Stomach smooth muscle (tissue), 2 donors: ENCODE results near the gene IP6K3.

Experiments
- H3K27ac ChIP-seq: one replicate; pipeline ENCODE4 v1.7.0; 2013; ENCODE audit warnings: mild to moderate bottlenecking, low read length, inconsistent platforms
- H3K27me3 ChIP-seq, 2 donors: one replicate each; pipeline ENCODE4 v1.7.0; 2013; ENCODE audit warnings: low read length in 2 of 2; ENCODE audit not compliant: insufficient read depth in 2 of 2, control insufficient read depth in 1 of 2
- H3K36me3 ChIP-seq, 2 donors: one replicate each; pipeline ENCODE4 v1.7.0; 2013; ENCODE audit warnings: low read length in 2 of 2; ENCODE audit not compliant: control insufficient read depth in 2 of 2, insufficient read depth in 2 of 2
- H3K4me1 ChIP-seq: one replicate; pipeline ENCODE4 v1.7.0; 2013; ENCODE audit warnings: low read length; ENCODE audit not compliant: control insufficient read depth, insufficient read depth
- H3K4me3 ChIP-seq, 2 donors: one replicate each; pipeline ENCODE4 v1.7.0; 2013; ENCODE audit warnings: low read length in 2 of 2
- H3K9ac ChIP-seq, 2 donors: one replicate each; pipeline ENCODE4 v1.7.0; 2013; ENCODE audit warnings: low read length in 2 of 2, mild to moderate bottlenecking in 1 of 2
- H3K9me3 ChIP-seq, 2 donors: one replicate each; pipeline ENCODE4 v1.7.0; 2013; ENCODE audit warnings: low read length in 2 of 2; ENCODE audit not compliant: control insufficient read depth in 2 of 2
- donor health status: healthy.
- donor health status: Pancreatic carcinoma.

IP6K3 gene

DNA sequence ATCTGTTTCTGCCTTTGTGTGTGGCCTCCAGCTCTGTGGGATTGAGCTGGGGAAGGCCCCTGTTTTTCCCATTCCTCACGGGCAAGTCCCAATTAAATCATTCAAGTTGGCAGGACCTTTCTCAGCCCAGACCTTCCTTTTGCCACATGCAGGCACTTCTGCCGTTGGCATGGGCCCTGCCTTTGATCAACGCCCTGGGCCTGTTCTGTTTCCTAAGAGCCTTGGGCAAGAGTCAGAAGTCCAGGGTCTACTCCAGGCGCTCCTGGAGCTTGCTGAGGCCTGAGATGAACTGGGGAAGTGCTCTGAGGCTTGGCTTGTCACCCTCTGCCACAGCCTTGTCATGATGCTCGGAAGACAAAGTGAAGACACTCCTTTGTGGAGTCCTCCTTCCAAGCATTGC is 7.1 kb downstream of the IP6K3 start:
- Histone ChIP-seq H3K4me3 (no peak overlapping the region), H3K4me1 (peaks cover 5% of the 10 kb centered on the region), H3K27me3 (peaks cover 6 to 7% of the 10 kb centered on the region in 2 donors), H3K9me3 (no peaks in the 10 kb centered on the region), H3K36me3 (no peaks in the 10 kb centered on the region), H3K27ac (no peak overlapping the region), H3K9ac (no peak overlapping the region)

DNA sequence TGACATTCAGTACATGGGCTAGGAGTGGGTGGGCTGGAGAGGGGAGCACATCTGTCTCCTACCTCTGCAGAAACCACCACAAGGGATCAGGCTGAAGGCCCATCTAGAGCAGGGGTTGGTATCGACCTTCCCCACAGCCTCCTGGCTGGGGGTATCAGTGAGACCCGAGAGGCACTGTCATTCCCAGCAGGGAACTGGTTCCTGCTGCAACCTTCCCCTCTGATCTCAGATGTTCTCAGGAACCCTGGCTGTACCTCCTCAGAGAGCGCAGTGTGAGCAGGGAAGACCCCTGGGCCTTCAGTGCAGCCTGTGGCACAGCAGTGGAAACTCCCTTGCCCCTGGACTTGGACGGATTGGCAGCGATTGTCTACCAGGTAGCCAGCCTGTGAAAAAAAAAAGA is 7.8 kb downstream of the IP6K3 start:
- peaks cover 4 to 7% of the 10 kb centered on the region in 2 donors for H3K27me3 ChIP-seq
- H3K4me3 ChIP-seq = no peak overlapping the region
- no peak overlapping the region for H3K9ac ChIP-seq
- no peak overlapping the region for H3K27ac ChIP-seq
- H3K4me1 ChIP-seq = peaks cover under 1% of the 10 kb centered on the region
- no peaks in the 10 kb centered on the region for H3K36me3 ChIP-seq
- no peaks in the 10 kb centered on the region for H3K9me3 ChIP-seq

DNA sequence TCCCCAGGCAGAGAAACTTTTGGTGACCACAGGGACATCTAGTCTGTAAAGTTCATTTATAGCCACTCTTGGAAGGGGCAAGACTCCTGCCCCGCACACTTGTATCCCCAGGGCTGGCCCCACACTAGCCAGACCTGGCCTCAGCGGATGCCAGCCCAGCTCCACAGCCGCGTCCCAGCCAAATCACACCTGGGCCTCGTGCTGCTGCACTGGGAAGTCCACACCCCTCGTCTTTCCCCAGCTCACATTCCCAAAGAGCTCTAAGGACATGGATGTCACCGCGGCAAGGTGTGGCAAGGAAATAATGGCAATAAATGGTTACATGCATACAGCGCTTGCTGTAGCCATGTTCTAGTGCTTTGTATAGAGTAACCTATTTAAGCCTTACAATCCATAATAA is 8.6 kb downstream of the IP6K3 start:
- H3K9me3 ChIP-seq = no peaks in the 10 kb centered on the region
- no peak overlapping the region for H3K9ac ChIP-seq
- H3K27ac ChIP-seq = no peak overlapping the region
- H3K27me3 ChIP-seq = peaks cover 4 to 7% of the 10 kb centered on the region in 2 donors
- no peaks in the 10 kb centered on the region for H3K4me1 ChIP-seq
- H3K36me3 ChIP-seq = no peaks in the 10 kb centered on the region
- no peak overlapping the region for H3K4me3 ChIP-seq

DNA sequence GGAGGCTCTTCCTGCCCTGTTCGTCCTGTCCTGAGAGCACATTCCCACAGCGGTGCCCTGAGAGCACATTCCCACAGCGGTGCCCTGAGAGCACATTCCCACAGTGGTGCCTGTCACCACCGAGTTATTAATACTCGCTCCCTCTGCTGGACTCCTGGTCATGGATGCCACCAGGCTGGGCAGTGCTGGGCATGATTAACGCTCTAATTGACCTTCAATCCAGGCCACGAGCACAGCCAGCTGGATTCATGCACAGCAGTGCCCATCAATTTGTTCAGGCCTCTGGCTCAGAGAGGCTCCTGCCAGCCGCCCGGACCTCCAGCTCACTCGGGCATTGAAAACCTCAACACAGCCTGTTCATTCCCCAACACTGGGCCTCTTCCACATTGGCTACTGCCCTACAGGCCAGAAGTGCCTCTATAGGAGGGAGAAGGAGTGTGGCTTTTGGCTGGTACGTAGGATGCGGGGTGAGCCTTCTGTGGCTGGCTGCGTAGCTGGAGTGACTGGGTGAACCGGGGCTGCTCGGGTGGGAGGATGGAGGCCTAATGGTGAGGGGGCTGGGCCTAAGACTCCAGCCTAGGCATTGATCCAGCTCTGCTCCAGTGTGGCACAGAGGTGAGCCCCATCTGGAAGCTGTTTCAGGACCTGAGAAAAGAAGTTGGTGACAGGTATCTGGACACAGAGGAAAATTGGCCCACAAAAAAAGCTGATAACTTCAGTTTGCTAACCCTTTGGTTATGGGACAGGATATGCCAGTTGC is 9.3 kb downstream of the IP6K3 start:
- Histone ChIP-seq H3K4me3 (no peak overlapping the region), H3K4me1 (no peaks in the 10 kb centered on the region), H3K9me3 (no peaks in the 10 kb centered on the region), H3K9ac (no peak overlapping the region), H3K27me3 (peaks cover 4 to 7% of the 10 kb centered on the region in 2 donors), H3K27ac (no peak overlapping the region), H3K36me3 (no peaks in the 10 kb centered on the region)

DNA sequence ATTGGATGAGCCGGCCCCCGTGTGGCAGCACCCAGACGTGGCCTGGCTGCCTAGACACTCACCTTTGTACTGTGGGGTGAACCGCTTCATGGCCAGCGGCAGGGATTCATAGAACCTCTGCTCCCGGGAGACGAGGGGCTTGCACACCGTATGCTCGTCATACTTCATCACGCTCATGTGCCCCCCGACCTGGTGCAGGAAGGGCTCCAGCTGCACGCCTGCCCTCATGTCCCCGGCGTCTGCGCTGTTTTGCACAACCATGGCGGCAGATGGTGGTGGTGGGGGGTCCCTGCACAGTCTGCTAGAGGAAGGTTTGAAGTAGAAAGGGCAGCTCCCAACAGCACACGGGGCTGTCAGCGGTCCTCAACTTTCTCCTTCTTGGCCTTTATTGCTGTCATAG is 11.5 kb downstream of the IP6K3 start:
- H3K36me3 ChIP-seq = no peaks in the 10 kb centered on the region
- H3K4me3 ChIP-seq = no peak overlapping the region
- H3K9me3 ChIP-seq = no peaks in the 10 kb centered on the region
- H3K4me1 ChIP-seq = no peaks in the 10 kb centered on the region
- no peaks in the 10 kb centered on the region for H3K27me3 ChIP-seq
- H3K9ac ChIP-seq = no peak overlapping the region
- H3K27ac ChIP-seq = no peak overlapping the region

DNA sequence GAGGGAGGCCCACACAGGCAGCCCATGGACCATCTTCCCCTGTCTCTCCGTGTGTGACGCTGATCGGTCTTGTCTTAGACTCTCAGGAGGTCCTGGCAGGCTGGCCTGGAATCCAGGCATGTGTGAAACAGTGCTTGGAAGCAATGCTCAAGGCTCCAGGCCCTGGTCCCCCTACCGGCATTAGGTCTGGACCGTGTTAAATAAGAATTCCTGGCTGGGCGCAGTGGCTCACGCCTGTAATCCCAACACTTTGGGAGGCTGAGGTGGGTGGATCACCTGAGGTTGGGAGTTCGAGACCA is 13.0 kb downstream of the IP6K3 start:
- Histone ChIP-seq H3K36me3 (no peaks in the 10 kb centered on the region), H3K4me1 (no peaks in the 10 kb centered on the region), H3K27me3 (no peaks in the 10 kb centered on the region), H3K9me3 (no peaks in the 10 kb centered on the region), H3K9ac (no peak overlapping the region), H3K27ac (no peak overlapping the region), H3K4me3 (no peak overlapping the region)

DNA sequence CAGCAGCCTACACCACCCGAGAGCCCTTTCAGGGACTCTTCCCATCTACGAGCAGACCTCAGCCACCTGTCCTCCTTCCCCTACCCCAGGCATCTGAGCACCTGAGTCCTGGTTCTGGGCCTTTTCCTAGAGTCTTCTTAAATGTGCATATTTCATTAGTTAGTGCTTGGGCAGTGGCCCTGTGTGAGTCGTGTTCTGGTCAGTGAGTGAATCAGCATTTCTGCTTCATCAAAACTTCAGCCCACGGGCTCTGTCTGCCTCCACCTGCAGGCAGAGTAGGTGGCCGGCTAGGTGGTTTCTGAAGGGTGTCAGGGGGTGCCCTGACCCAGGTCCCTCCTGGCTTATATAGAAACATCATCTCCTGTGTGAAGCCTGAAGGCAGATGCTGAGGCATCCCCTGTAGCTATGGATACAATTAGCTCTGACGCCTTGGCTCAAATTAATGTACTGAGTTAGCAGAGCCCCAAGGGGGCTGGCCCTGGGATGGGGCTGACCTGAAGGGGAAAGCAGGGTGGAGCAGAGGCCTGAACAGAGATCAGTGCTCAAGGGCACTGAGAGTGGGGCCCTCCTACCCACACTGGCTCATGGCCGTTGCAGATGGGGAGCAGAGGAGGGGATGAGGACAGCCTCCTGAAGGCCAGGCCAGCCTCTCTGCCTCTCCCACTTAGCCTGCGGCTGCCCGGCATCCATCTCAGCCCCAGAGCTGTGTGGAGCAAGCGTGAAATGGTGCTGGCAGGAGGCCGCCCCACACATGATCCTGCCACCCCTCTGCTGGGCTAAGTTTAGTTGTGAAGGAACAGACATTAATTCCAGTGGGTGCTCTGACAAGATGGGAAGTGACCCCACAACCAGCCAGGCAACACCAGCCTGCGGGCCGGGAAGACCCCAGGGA is 13.6 kb downstream of the IP6K3 start:
- H3K9ac ChIP-seq = no peak overlapping the region

DNA sequence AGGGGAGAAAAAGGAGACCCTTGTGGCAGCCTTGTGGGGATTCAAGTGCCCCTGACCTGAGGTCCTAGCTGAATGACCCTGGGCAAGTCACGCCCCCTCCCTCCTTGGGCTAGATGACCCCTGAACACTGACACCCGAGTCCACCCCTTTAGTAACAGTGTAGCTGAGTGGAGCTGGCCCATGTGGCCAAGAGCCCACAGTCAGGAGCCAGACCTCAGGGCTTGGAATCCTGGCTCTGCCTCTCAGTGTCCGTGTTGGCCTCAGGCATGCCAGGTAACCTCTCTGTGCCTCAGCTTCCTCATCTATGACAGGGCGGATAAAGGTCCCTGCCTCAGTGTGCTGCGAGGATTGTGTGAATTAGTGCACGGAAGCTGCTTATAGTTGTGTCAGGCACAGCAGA is 14.3 kb downstream of the IP6K3 start:
- Histone ChIP-seq H3K9me3 (no peaks in the 10 kb centered on the region), H3K9ac (no peak overlapping the region), H3K4me3 (no peak overlapping the region), H3K27ac (no peak overlapping the region), H3K36me3 (no peaks in the 10 kb centered on the region), H3K27me3 (no peaks in the 10 kb centered on the region), H3K4me1 (no peaks in the 10 kb centered on the region)

More for the DNA sequence above, 13.6 kb downstream of the IP6K3 start:
- H3K9me3 ChIP-seq = no peaks in the 10 kb centered on the region
- H3K27ac ChIP-seq = no peak overlapping the region
- H3K27me3 ChIP-seq = no peaks in the 10 kb centered on the region
- H3K4me3 ChIP-seq = no peak overlapping the region
- no peaks in the 10 kb centered on the region for H3K4me1 ChIP-seq
- no peaks in the 10 kb centered on the region for H3K36me3 ChIP-seq

DNA sequence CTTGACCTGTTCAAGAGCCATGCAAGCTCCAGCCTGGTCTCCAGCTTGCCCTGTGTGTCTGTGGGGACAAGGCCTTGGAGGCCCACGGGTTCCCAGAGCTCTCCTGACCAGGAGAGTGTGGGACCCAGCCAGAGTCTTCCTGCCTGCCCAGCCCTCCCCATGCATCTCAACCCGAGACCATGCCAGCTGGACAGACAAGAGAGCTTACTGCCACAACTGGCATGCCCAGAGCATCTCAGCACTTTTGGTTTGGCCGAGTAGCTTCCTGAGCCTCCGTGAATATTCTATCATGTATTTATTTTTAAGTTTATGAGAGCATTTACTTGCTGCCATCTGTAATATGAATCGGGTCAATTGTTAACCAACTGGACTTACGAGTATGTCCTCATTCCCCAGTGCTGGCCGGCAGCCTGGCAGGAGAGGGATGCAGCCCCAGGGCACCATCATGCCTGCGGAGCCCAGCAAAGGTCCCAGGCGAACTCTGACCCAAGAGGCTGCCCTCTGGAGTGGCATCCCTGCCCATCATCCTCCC is 14.9 kb downstream of the IP6K3 start:
- Histone ChIP-seq H3K9ac (no peak overlapping the region), H3K36me3 (no peaks in the 10 kb centered on the region), H3K4me3 (no peak overlapping the region), H3K27ac (no peak overlapping the region), H3K4me1 (no peaks in the 10 kb centered on the region), H3K9me3 (no peaks in the 10 kb centered on the region), H3K27me3 (no peaks in the 10 kb centered on the region)

DNA sequence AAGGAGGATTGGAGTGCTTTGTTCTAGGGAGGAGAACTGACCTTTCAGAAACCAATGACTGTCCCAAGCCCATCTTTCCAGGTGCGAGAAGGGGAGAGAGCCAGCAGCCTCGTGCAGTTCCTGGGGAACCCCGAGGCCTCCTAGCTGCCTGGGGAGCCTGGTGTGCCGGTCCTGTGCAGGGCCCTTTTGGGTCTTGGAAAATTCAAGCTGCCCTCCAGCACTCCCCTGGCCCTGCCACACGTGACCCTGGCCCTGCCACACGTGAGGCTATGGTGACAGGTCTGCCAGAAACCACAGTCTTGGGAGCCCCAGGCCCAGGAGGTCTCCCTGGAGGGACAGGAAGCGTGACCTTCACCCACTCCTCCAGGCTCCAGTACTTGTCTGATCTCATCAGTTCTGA is 15.7 kb downstream of the IP6K3 start:
- Histone ChIP-seq H3K9ac (no peak overlapping the region), H3K4me1 (no peaks in the 10 kb centered on the region), H3K36me3 (no peaks in the 10 kb centered on the region), H3K27me3 (no peaks in the 10 kb centered on the region), H3K27ac (no peak overlapping the region), H3K4me3 (no peak overlapping the region), H3K9me3 (no peaks in the 10 kb centered on the region)

DNA sequence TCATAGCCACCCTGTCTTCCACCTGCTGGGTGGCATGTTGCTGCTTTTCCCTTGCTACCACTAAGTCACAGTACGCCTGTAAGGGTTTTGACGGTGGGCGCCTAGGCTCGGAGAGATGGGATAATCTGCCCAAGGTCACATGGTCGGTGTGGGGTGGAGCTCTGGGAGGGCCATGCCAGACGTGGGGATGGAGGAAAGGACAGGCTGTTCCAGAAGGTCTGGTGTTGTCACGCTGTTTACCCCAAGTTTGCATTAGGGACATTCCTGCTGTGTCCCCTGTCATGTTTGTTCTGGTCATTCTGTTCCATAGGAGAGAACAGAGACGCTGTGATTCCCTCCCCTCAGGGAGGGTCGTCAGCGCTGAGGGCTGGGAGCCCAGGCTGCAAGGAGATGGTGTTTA is 16.1 kb downstream of the IP6K3 start:
- Histone ChIP-seq H3K9ac (no peak overlapping the region), H3K27ac (no peak overlapping the region), H3K4me3 (no peak overlapping the region), H3K4me1 (no peaks in the 10 kb centered on the region), H3K9me3 (no peaks in the 10 kb centered on the region), H3K27me3 (no peaks in the 10 kb centered on the region), H3K36me3 (no peaks in the 10 kb centered on the region)
